HG03139 (cell line): Measurements from ENCODE around the gene DCC.

Experiments used
- ATAC-seq: cut with Tn5 transposase; IDR thresholded peaks from one replicate; pipeline ENCODE4 v1.9.1; 2021; ENCODE audit not compliant: unreplicated experiment

The DCC gene

GRCh38 chr18:52781113-52781512, 441.1 kb downstream of the DCC start:
- ATAC-seq: no peak

DNA sequence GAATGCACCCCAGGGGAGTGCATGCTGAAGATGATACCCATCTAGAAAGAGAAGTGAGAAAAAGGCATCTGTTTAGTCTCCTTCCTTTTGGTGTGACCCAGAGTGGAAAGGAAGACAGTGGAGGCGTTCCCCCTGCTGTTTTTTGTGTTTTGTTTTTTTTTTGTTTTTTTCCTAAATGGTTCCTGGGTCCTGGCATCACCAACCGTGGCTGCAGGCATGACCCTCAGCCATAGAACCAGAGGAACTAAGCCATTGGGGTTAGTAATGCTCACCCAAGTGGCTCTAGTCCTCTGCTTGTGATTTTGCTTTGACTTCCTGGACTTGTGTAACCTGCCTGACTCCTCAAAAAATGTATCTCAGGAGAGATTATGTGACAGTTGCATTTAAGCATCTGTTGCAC, 451.3 kb downstream of the DCC start:
- ATAC-seq: no peak

DNA sequence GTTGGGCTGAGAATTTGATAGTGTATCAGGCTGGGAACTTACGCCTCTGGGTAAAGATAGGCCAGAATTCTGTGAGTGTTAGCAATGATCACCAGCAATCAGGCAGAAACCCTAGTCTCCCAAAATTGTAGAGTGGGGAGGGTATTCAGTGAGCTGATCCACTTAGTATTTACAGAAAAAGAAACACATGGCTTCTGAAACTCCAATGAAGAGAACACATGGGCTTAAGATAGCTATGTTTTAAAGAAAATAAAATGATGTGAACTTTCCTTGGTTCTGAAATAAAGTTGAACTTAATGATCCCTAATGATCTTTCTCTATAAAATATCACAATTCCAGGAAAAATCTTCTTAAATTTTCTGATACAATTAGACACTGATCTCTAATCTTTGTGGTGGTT, 472.8 kb downstream of the DCC start:
- no peak for ATAC-seq

GRCh38 chr18:52813635-52814416, 473.8 kb downstream of the DCC start:
- ATAC-seq: no peak

DNA sequence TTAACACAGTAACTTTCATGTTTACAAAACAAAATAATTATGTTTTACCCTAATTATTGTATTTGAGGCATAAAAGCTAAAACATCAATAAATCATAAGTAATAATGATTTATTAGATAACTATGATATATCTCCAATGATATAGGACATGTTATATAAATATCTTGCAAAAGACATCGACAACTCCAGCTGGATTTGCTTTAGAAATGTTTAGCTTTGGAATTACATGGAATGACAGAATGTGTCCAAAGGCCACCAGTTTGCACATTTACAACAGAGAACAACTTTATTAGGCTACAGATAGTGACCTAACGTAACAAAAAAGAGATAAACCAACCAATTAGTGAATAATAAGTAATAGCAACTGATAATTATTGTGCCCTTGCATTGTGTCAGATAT, 475.7 kb downstream of the DCC start:
- no peak for ATAC-seq

GRCh38 chr18:52816121-52816520, 476.1 kb downstream of the DCC start:
- no peak for ATAC-seq

DNA sequence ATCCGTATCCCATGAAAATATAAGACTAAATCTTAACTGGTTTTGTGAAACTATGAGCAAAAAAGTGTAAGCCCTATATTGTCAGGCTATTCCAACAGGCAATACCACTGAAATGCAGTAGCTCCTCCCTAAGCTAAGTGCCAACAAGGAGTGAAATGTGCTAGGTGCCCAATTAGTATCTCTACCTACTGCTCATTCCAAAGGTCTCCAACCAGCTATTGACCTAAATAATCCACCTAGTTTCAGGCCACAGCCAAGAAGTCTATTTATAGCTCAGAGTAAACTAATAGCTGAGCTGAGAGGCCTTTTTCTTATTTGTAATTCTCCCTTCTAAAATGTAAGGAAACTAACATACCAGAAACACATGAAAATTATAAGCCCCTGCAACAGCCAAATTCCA, 482.2 kb downstream of the DCC start:
- no peak for ATAC-seq

DNA sequence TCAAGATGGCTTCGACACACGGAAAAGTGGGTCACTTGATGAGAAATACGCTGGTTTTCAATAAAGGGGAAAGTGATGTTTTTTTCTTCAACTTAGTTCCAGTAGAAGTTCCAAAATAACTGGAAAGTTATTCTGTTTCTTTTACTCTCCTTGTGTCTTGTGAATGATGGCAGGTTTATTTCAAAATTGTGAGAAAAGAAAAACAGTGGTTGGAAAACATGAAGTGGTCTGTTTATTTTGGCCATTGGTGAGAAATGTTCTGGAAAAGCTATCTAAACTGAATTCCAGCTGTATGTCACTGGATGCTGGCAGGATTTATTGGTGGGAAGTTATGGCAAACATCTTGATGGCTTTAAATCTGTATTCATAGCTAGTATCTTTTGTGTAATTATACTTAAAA, 484.1 kb downstream of the DCC start:
- ATAC-seq: no peak

GRCh38 chr18:52826994-52827393, 487.0 kb downstream of the DCC start:
- ATAC-seq: no peak

DNA sequence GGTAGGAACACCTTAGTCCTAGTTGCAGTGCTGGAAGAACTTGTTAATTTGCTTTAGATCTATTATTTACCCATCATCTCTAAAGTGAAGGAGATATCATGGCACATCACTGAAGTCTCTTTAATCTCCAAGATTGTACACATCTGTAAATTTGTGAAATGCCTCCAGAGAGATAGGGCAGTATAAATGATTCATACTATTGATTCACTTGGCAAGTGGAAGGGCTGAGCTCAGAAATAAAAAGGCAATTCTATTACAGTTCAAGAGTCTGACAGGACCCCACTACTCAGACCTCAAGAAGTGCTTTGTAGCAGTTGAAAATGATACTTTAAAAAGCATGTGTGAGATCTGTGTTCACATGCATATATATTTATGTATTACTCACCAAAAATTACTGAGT, 489.3 kb downstream of the DCC start:
- no peak for ATAC-seq

- ATAC-seq: no peak
Observed at GRCh38 chr18:52829876-52830405, 489.9 kb downstream of the DCC start.

DNA sequence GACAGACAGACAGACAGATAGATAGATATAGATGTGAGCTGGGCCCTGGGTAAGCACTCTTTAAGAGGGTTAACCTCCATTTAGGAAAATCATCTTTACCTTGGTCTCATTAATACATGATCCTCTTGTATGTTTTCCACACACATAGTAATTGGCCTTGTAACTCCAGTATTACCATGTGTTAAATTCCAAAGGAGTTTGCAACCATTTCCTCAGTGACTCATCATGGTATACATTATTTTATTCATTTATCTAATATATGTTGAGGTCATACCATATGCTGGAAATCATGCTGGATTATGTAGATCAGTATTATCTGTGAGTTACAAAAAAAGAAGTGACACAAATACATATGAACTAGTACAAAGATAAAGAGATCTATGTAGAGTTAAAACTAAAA, 504.3 kb downstream of the DCC start:
- ATAC-seq: no peak

DNA sequence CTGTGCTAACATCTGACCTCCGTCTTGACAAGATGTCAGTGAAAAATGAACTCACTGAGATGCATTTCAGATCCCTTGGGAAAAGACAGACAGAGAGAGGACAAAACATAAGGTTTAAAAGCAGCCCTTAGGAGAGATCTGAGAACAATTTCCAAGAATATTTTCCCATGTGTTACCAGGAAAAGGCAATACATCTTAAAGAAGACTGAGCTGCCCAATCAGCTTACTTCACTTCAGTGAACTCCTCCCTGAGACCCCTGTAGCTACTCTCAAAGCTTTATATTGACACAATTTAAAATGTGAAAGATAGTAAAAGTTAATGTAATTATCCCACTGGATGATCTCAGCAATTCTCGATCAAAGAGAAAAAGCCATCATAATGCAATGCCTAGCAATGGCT, 505.0 kb downstream of the DCC start:
- no peak for ATAC-seq

DNA sequence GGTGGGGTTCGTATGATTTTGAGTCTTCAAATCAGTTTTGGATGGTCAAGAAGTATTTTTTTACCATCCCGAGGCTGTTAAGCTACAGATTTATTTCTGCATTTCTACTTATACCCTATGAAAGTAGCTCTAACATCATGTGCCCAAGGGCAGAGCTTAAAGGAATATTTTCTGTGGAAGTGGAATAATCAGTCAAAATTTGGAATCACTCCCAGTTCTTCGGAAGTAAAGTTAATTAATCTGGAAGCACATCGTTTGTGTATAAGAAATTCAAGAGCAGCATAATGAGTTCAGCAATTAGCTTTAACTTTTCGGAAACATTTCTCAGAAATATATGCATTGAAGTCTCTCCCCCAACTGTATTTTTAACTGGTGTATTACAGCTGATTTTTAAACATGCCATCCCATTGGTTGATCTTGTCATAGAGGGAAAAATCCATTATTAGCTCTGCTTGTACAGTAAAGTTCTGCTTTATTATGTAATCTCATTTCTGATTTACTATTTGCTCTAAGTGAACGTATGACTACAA, 510.1 kb downstream of the DCC start:
- no peak for ATAC-seq

GRCh38 chr18:52861558-52861957, 521.6 kb downstream of the DCC start:
- ATAC-seq: no peak

DNA sequence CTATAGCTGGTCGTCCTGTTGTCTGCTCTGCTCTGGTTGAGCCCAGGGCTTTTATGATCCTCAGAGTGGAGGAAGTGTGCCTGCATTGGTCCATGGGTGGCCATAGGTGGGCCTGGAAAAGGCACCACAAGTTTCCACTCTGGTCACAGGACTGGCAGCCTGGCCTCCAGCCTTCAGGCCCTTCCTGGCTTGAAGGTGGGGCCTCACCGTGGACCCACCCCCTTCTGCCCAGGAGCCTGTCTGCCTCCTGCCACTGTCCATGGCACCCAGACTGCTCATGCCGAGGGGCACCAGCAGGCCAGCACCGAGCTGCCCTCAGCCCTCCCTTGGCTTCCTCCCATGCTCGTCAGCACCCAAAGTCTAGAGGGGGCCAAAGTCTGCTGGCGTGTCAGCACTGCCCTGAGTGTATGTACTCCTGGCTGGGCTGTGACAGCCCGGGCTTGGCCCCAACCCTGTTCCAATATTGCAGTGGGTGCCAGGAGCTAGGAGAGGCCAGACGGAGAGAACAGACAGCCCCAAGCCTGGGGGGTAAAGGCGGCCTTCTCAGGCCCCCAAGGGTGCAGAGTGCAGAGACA, 529.4 kb downstream of the DCC start:
- no peak for ATAC-seq

DNA sequence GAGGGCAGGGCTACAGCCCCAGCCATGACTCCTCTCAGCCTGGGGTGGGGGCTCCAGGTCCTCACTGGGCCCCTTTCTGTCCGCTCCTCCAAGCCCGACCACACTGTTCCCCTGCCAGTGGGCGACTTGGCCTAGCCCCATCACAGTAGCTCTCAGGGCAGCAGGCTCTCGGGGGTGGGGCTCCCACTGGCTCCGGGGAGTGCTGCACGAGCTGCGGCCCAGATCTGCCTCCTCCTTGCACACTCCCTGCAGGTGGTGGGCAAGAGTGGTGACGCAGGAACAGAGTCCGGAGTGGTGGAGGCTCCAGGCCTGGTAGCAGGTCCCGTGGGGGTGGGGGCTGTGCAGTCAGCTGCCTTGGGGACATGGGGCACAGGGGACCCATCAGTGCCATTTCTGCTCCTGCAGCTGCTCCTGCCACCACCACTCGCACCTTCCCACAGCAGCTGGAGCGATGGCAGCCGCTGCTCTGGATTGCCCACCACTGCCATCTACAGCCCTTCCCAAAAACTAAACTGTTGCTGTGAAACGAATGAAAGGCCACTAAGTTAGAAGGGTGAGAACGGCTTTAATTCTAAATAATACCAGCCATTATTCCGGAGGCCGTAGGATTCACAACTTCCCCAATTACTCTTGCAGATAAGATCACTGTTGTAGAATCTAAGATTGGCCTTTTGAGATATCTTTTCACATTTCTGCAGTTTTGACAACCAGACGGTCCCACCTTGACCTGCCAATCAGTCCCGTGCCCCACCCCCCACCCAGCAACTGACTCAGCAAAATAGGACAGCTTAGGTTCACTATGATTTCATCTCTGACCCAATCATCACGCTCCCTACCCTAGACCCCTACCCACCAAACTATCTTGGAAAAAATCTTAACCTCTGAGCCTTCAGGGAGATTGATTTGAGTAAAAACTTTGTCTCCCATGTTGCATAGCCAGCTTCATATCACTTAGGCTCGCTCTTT, 530.2 kb downstream of the DCC start:
- ATAC-seq: no peak

GRCh38 chr18:52874774-52875173, 534.8 kb downstream of the DCC start:
- no peak for ATAC-seq

- no peak for ATAC-seq
Observed at GRCh38 chr18:52875725-52876124, 535.7 kb downstream of the DCC start.

DNA sequence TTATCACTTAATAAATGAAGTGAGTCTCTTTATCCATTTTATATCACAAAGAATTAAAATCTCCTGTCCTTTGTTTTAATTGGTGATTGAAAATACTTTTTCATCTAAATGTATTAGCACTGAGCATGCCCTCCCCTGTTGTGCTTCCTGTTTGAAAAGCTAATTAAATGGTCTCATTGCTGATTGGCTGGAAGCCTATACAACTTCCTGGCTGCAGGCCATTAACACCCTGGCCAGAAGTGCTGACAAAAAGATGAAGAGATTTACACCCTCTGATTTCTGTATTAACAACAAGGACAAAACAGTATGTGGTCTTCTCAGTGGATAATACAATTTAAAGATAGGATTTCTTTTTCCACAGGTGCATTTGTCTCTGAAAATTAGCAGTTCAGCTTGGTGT, 548.0 kb downstream of the DCC start:
- no peak for ATAC-seq

GRCh38 chr18:52894801-52895200, 554.8 kb downstream of the DCC start:
- no peak for ATAC-seq
